ACC112 (cell line): Measurements from ENCODE around the gene CTNNA3.

Experiments
- H2AFZ ChIP-seq: fragments of 200-600 bp; sonication (generic); one replicate; pipeline ENCODE4 v1.6.0; 2017; ENCODE audit warnings: antibody characterized with exemption, low read length; ENCODE audit not compliant: unreplicated experiment
- H3K27ac ChIP-seq: fragments of 200-600 bp; sonication (generic); 2 replicates; pipeline ENCODE4 v1.5.1; 2014; ENCODE audit warnings: low read depth, mild to moderate bottlenecking, antibody characterized with exemption, low read length, moderate library complexity
- H3K27me3 ChIP-seq: fragments of 200-600 bp; sonication (generic); 2 replicates; pipeline ENCODE4 v1.6.1; 2014; ENCODE audit warnings: mild to moderate bottlenecking, antibody characterized with exemption, low read length, moderate library complexity, mixed read lengths; ENCODE audit not compliant: insufficient read depth
- H3K36me3 ChIP-seq: fragments of 200-600 bp; sonication (generic); 2 replicates; pipeline ENCODE4 v1.6.1; 2016; ENCODE audit warnings: mild to moderate bottlenecking, antibody characterized with exemption, low read length, moderate library complexity, mixed read lengths; ENCODE audit not compliant: insufficient read depth
- H3K4me1 ChIP-seq: fragments of 200-600 bp; sonication (generic); one replicate; pipeline ENCODE4 v1.6.1; 2016; ENCODE audit warnings: low read length, mixed read lengths; ENCODE audit not compliant: insufficient read depth, unreplicated experiment, control insufficient read depth
- H3K4me3 ChIP-seq: fragments of 200-600 bp; sonication (generic); 2 replicates; pipeline ENCODE4 v1.5.1; 2014; ENCODE audit warnings: mild to moderate bottlenecking, low read depth, low read length
- H3K79me2 ChIP-seq: fragments of 200-600 bp; sonication (generic); one replicate; pipeline ENCODE4 v1.6.0; 2016; ENCODE audit warnings: low read length; ENCODE audit not compliant: control insufficient read depth, unreplicated experiment, insufficient read depth

CTNNA3 gene

GRCh38 chr10:66835400-66835799, 860.6 kb downstream of the CTNNA3 start:
- H3K4me1 ChIP-seq = no peaks in the 10 kb centered on the region
- no peaks in the 10 kb centered on the region for H3K36me3 ChIP-seq
- no peak overlapping the region for H2AFZ ChIP-seq
- no peaks in the 10 kb centered on the region for H3K79me2 ChIP-seq
- no peak overlapping the region for H3K27ac ChIP-seq
- no peaks in the 10 kb centered on the region for H3K27me3 ChIP-seq
- no peak overlapping the region for H3K4me3 ChIP-seq

DNA sequence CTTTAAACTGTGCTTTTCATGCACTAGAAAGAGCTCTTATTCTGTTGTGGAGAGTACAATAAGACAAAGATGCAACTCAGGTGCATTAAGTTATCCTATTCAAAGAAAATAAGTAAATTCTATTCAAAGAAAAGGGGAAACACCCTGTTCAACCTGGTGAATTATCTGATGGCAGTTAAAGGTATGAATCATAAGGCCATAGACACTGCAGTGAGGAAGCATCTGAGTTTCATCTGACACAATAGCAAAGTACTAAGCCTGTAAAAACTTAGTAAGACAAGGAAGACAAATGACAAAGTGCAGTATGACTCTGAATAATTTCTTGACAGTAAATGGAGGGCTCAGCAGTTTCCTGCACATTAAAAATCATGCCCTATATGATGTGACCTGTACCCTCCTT, 861.2 kb downstream of the CTNNA3 start:
- Histone ChIP-seq H3K27ac (no peak overlapping the region), H3K36me3 (no peaks in the 10 kb centered on the region), H3K27me3 (no peaks in the 10 kb centered on the region), H3K79me2 (no peaks in the 10 kb centered on the region), H3K4me1 (no peaks in the 10 kb centered on the region), H2AFZ (no peak overlapping the region), H3K4me3 (no peak overlapping the region)

- Histone ChIP-seq H3K27ac (no peak overlapping the region), H3K4me3 (no peak overlapping the region), H2AFZ (no peak overlapping the region), H3K36me3 (no peaks in the 10 kb centered on the region), H3K79me2 (no peaks in the 10 kb centered on the region), H3K27me3 (no peaks in the 10 kb centered on the region), H3K4me1 (no peaks in the 10 kb centered on the region)
Observed at GRCh38 chr10:66833861-66834260, 862.1 kb downstream of the CTNNA3 start.

GRCh38 chr10:66832781-66833422, 863.1 kb downstream of the CTNNA3 start:
- H3K36me3 ChIP-seq = no peaks in the 10 kb centered on the region
- no peak overlapping the region for H2AFZ ChIP-seq
- H3K4me3 ChIP-seq = no peak overlapping the region
- H3K27ac ChIP-seq = no peak overlapping the region
- peaks cover under 1% of the 10 kb centered on the region for H3K4me1 ChIP-seq
- no peaks in the 10 kb centered on the region for H3K27me3 ChIP-seq
- H3K79me2 ChIP-seq = no peaks in the 10 kb centered on the region

DNA sequence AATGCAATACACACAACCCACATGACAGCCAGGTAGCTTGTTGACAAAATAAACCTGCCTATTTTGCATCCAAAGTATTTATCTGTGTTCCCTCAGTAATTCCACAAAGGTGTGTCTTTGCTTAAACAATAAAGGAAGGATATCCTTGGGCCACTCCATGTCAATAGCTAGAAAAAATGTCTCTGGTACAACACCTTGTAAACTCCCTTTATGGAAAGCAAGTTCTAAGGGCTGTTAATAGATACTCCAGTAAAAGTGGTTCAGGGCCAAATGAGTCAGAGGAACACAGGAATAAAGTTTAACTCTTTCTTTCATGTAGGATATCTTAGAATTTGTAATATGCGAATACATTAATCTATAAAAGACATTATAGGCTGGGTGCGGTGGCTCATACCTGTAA, 867.0 kb downstream of the CTNNA3 start:
- Histone ChIP-seq H3K27me3 (no peaks in the 10 kb centered on the region), H3K4me3 (no peak overlapping the region), H2AFZ (no peak overlapping the region), H3K4me1 (peaks cover 10% of the 10 kb centered on the region), H3K36me3 (no peaks in the 10 kb centered on the region), H3K79me2 (no peaks in the 10 kb centered on the region), H3K27ac (no peak overlapping the region)

GRCh38 chr10:66827353-66827752, 868.6 kb downstream of the CTNNA3 start:
- H3K4me1 ChIP-seq = peaks cover 10% of the 10 kb centered on the region
- no peaks in the 10 kb centered on the region for H3K36me3 ChIP-seq
- H3K27me3 ChIP-seq = no peaks in the 10 kb centered on the region
- H2AFZ ChIP-seq = no peak overlapping the region
- no peak overlapping the region for H3K4me3 ChIP-seq
- H3K27ac ChIP-seq = 0 out of 2 replicates have a peak overlapping the region, but pooled peaks have one; percentile 4
- no peaks in the 10 kb centered on the region for H3K79me2 ChIP-seq

- no peak overlapping the region for H2AFZ ChIP-seq
Observed at GRCh38 chr10:66823301-66823700, 872.7 kb downstream of the CTNNA3 start.

GRCh38 chr10:66822801-66823200, 873.2 kb downstream of the CTNNA3 start:
- Histone ChIP-seq H3K79me2 (no peaks in the 10 kb centered on the region), H3K27me3 (no peaks in the 10 kb centered on the region), H3K36me3 (no peaks in the 10 kb centered on the region), H3K4me3 (no peak overlapping the region), H3K4me1 (peaks cover 8% of the 10 kb centered on the region), H3K27ac (no peak overlapping the region), H2AFZ (no peak overlapping the region)

More at GRCh38 chr10:66823301-66823700, 872.7 kb downstream of the CTNNA3 start:
- H3K27ac ChIP-seq = no peak overlapping the region
- H3K79me2 ChIP-seq = no peaks in the 10 kb centered on the region
- no peaks in the 10 kb centered on the region for H3K36me3 ChIP-seq
- H3K4me1 ChIP-seq = peaks cover 10% of the 10 kb centered on the region
- H3K4me3 ChIP-seq = no peak overlapping the region
- H3K27me3 ChIP-seq = no peaks in the 10 kb centered on the region

GRCh38 chr10:66819691-66820090, 876.3 kb downstream of the CTNNA3 start:
- Histone ChIP-seq H3K27ac (no peak overlapping the region), H2AFZ (no peak overlapping the region), H3K36me3 (no peaks in the 10 kb centered on the region), H3K4me1 (no peaks in the 10 kb centered on the region), H3K4me3 (no peak overlapping the region), H3K79me2 (no peaks in the 10 kb centered on the region), H3K27me3 (no peaks in the 10 kb centered on the region)

- Histone ChIP-seq H3K27ac (no peak overlapping the region), H3K36me3 (no peaks in the 10 kb centered on the region), H3K4me3 (no peak overlapping the region), H3K4me1 (no peaks in the 10 kb centered on the region), H3K79me2 (no peaks in the 10 kb centered on the region), H3K27me3 (no peaks in the 10 kb centered on the region), H2AFZ (no peak overlapping the region)
Observed at GRCh38 chr10:66813122-66813521, 882.9 kb downstream of the CTNNA3 start.

DNA sequence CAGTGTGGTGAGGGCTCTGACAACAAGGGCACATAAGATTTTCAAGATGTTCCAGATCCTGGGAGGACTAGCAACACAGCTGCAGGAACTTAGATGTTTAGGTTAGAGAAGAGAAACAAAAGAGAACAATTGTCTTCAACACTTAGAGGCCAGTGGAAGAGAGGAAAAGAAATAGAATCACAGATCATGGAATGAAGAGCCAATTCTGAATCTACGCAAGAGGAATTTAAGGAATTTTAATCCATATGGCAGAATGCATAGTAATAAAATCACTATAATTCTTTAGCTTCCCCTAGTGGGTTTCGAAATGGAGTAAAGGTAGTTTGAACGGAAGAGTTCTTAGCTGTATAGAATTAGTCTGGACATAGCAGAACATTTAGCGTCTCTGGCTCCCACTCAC, 884.8 kb downstream of the CTNNA3 start:
- no peaks in the 10 kb centered on the region for H3K79me2 ChIP-seq
- no peaks in the 10 kb centered on the region for H3K4me1 ChIP-seq
- no peaks in the 10 kb centered on the region for H3K36me3 ChIP-seq
- H3K4me3 ChIP-seq = no peak overlapping the region
- no peaks in the 10 kb centered on the region for H3K27me3 ChIP-seq
- no peak overlapping the region for H3K27ac ChIP-seq
- H2AFZ ChIP-seq = no peak overlapping the region
